NB4 (cell line): ENCODE measurements around the gene EFCAB12.

Source experiments
- DNase-seq: peaks from one replicate; pipeline ENCODE4 v3.0.0; 2010; ENCODE audit warnings: low read depth
- H3K4me3 ChIP-seq: one replicate; pipeline ENCODE4 v1.5.1; 2011; ENCODE audit warnings: mild to moderate bottlenecking, low read depth, low read length, moderate library complexity
- MYC ChIP-seq: IDR thresholded peaks from 2 replicates; pipeline ENCODE4 v1.6.1; 2011; ENCODE audit warnings: low read depth, low read length
- POLR2A ChIP-seq: IDR thresholded peaks from 2 replicates; pipeline ENCODE4 v1.6.1; 2011; ENCODE audit warnings: mild to moderate bottlenecking; ENCODE audit not compliant: insufficient read length; ENCODE audit errors: extremely low read depth
- TF ChIP-seq, protein P1 (sequence below): IDR thresholded peaks from 2 replicates; pipeline ENCODE4 v1.6.1; 2011; ENCODE audit warnings: low read depth, low read length
- TF ChIP-seq, protein P2 (sequence below): IDR thresholded peaks from one replicate; pipeline ENCODE4 v1.5.1; 2012; ENCODE audit warnings: low read depth, low read length

The EFCAB12 gene

GRCh38 chr3:129360705-129361460 is 67.6 kb downstream of the EFCAB12 start:
- no peak for TF ChIP-seq MYC
- TF ChIP-seq, protein P1, sequence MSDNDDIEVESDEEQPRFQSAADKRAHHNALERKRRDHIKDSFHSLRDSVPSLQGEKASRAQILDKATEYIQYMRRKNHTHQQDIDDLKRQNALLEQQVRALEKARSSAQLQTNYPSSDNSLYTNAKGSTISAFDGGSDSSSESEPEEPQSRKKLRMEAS = no peak
- no peak for TF ChIP-seq POLR2A
- TF ChIP-seq, protein P2, sequence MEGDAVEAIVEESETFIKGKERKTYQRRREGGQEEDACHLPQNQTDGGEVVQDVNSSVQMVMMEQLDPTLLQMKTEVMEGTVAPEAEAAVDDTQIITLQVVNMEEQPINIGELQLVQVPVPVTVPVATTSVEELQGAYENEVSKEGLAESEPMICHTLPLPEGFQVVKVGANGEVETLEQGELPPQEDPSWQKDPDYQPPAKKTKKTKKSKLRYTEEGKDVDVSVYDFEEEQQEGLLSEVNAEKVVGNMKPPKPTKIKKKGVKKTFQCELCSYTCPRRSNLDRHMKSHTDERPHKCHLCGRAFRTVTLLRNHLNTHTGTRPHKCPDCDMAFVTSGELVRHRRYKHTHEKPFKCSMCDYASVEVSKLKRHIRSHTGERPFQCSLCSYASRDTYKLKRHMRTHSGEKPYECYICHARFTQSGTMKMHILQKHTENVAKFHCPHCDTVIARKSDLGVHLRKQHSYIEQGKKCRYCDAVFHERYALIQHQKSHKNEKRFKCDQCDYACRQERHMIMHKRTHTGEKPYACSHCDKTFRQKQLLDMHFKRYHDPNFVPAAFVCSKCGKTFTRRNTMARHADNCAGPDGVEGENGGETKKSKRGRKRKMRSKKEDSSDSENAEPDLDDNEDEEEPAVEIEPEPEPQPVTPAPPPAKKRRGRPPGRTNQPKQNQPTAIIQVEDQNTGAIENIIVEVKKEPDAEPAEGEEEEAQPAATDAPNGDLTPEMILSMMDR = no peak
- no peak overlapping the region for H3K4me3 ChIP-seq
- no peak for DNase-seq

GRCh38 chr3:129360171-129360611 is 68.2 kb downstream of the EFCAB12 start:
- no peak overlapping the region for H3K4me3 ChIP-seq
- TF ChIP-seq, protein P1 = no peak
- no peak for TF ChIP-seq POLR2A
- TF ChIP-seq MYC = no peak
- TF ChIP-seq, protein P2 = no peak
- no peak for DNase-seq

DNA sequence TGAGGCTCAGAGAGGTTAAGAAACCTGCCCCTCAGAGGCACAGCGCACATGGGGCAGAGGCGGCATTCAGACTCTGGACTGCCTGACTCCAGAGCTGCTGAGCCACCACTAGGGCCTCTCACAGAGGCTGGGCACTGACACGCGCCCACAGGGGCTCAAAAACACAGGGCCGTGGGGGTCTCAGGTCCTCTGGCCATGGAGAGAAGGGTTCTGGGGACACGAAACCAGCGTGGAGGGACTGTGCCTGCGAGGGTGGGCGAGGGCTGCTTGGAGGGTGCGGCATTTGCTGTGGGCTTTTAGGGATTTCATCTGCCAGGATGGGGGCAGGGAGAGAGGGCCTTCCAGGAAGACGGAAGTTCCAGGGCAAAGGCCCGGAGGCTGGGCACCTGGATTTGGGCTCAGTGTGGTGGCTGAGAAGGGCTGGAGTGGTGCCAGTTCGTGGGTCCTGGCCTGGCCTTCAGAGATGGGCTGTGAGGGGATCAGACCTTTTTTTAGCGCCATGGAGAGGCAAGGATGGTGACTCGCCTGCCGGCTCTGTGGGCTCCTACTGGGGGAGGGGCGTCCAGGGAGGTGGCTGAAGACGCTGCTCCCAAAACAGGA is 69.6 kb downstream of the EFCAB12 start:
- no peak overlapping the region for H3K4me3 ChIP-seq
- TF ChIP-seq, protein P2 = no peak
- TF ChIP-seq, protein P1 = no peak
- TF ChIP-seq MYC (no peak), POLR2A (no peak)
- no peak for DNase-seq

GRCh38 chr3:129358177-129358771 is 70.2 kb downstream of the EFCAB12 start:
- TF ChIP-seq MYC = no peak
- TF ChIP-seq, protein P2 = no peak
- TF ChIP-seq, protein P1 = no peak
- no peak for TF ChIP-seq POLR2A
- no peak for DNase-seq
- no peak overlapping the region for H3K4me3 ChIP-seq

DNA sequence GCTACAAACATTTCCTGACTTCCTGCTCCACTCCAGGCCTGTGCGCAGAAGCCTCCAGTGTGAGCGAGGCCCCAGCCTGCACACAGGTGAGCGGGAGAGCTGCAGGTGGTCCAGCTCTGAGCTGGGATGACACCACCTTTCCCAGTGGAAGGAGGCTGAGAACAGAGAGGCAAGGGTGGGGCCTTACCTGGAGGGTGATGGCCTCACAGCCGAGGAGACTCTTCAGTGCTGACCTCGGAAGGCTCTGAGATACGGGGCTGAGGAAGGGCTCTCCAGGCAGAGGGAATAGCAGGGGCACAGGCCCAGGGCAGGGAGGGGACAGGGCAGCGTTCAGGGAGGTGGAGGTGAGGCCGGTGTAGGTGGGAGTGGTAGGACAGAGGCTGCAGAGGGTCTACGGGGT is 70.8 kb downstream of the EFCAB12 start:
- no peak for TF ChIP-seq POLR2A
- TF ChIP-seq, protein P1 = no peak
- no peak overlapping the region for H3K4me3 ChIP-seq
- no peak for DNase-seq
